A549 (cell line): ENCODE results near the gene RYR3. TPM values are rescaled to one million over a fixed set of nuclear protein-coding genes. Genes with fewer than 3 reads are reported as not detected.

Source experiments
- ATAC-seq, 2 experiments: fragments of 200-7000 bp in 1 of 2; fragments of >200 bp in 1 of 2; cut with Nextera tagmentation in 1 of 2; cut with Tn5 transposase in 1 of 2; 3 replicates each; pipeline versions ENCODE4 v1.8.0 to v1.9.1; 2018 to 2020; ENCODE audit warnings: mild to moderate bottlenecking in 1 of 2, moderate library complexity in 1 of 2
- CTCF ChIA-PET: fragments of 300-600 bp; sonication (Branson Sonifier 250); formaldehyde crosslinking; extraction: SDS; loops from one replicate; lab custom pipeline; 2021; ENCODE audit warnings: antibody characterized with exemption, inconsistent platforms; lab: Yijun Ruan, JAX
- POLR2A ChIA-PET: fragments of 350-600 bp; formaldehyde crosslinking; extraction: SDS; loops from one replicate; lab custom pipeline; 2021; ENCODE audit warnings: antibody characterized with exemption, inconsistent platforms; lab: Yijun Ruan, JAX
- DNase-seq, 2 experiments: peaks; one replicate each; pipeline versions ENCODE4 v3.0.0 to v3.0.0-alpha.2; 2011 to 2016; ENCODE audit warnings: low read depth in 1 of 2, low spot score in 1 of 2
- FAIRE-seq: peaks from 2 replicates; lab custom pipeline; 2011; peaks lifted over from hg19 to GRCh38; lab: Jason Lieb, UNC
- H3K27ac ChIP-seq, 2 experiments: fragments of >200 bp; sonication (Bioruptor Twin); formaldehyde crosslinking; 3 replicates each; pipeline ENCODE4 v1.5.1; 2016 to 2017
- H3K4me1 ChIP-seq: fragments of >200 bp; sonication (Bioruptor Twin); formaldehyde crosslinking; 3 replicates; pipeline ENCODE4 v1.6.1; 2016
- H3K4me2 ChIP-seq: fragments of >200 bp; sonication (Bioruptor Twin); formaldehyde crosslinking; 3 replicates; pipeline ENCODE4 v1.6.1; 2016
- H3K4me3 ChIP-seq: fragments of >200 bp; sonication (Bioruptor Twin); formaldehyde crosslinking; 3 replicates; pipeline ENCODE4 v1.5.1; 2016
- H3K9me3 ChIP-seq: fragments of >200 bp; sonication (Bioruptor Twin); formaldehyde crosslinking; 3 replicates; pipeline ENCODE4 v1.6.1; 2016
- CBX8 ChIP-seq: fragments of 200-600 bp; sonication (generic); IDR thresholded peaks from 2 replicates; pipeline ENCODE4 v1.6.1; 2016
- CEBPB ChIP-seq, 2 experiments: fragments of >200 bp in 1 of 2; sonication (Bioruptor Twin) in 1 of 2; formaldehyde crosslinking in 1 of 2; IDR thresholded peaks; 2 replicates each; pipeline ENCODE4 v1.6.1; 2012 to 2016
- CHD2 ChIP-seq: fragments of 150-350 bp; IDR thresholded peaks from 2 replicates; pipeline ENCODE4 v1.6.1; 2014; ENCODE audit warnings: low read length; ENCODE audit not compliant: partially characterized antibody
- CHD4 ChIP-seq: fragments of 200-600 bp; sonication (generic); IDR thresholded peaks from 2 replicates; pipeline ENCODE4 v1.6.1; 2016; ENCODE audit warnings: antibody characterized with exemption, mild to moderate bottlenecking, borderline replicate concordance
- FOXS1 ChIP-seq: fragments of 250-450 bp; sonication (Bioruptor Pico); IDR thresholded peaks from 2 replicates; pipeline ENCODE4 v1.5.0; 2020; ENCODE audit warnings: mild to moderate bottlenecking, moderate library complexity
- HOXA7 ChIP-seq: fragments of 250-450 bp; sonication (Bioruptor Pico); IDR thresholded peaks from 2 replicates; pipeline ENCODE4 v1.5.0; 2020; ENCODE audit warnings: mild to moderate bottlenecking, moderate library complexity
- HOXB5 ChIP-seq: fragments of 250-450 bp; sonication (Bioruptor Pico); IDR thresholded peaks from 2 replicates; pipeline ENCODE4 v1.5.0; 2020; ENCODE audit warnings: mild to moderate bottlenecking, moderate library complexity
- MYC ChIP-seq: IDR thresholded peaks from 2 replicates; pipeline ENCODE4 v1.6.1; 2012; ENCODE audit warnings: mild to moderate bottlenecking, inconsistent platforms, low read length, improper control_type of control experiment, borderline replicate concordance
- NFE2L2 ChIP-seq: fragments of 150-350 bp; conservative IDR thresholded peaks from 2 replicates; pipeline ENCODE4 v1.6.1; 2014; ENCODE audit warnings: low read length
- RAD21 ChIP-seq, 2 experiments: fragments of >200 bp in 1 of 2; sonication (Bioruptor Twin) in 1 of 2; formaldehyde crosslinking in 1 of 2; IDR thresholded peaks in 1 of 2; conservative IDR thresholded peaks in 1 of 2; 2 replicates in 1 of 2; 3 replicates in 1 of 2; pipeline ENCODE4 v1.6.1; 2012 to 2018; ENCODE audit warnings: inconsistent platforms in 1 of 2
- REST ChIP-seq: fragments of 200-600 bp; sonication (generic); IDR thresholded peaks from 2 replicates; pipeline ENCODE4 v1.6.1; 2016; ENCODE audit warnings: antibody characterized with exemption, mild to moderate bottlenecking, moderate library complexity
- SMC3 ChIP-seq: fragments of >200 bp; sonication (Bioruptor Twin); formaldehyde crosslinking; IDR thresholded peaks from 3 replicates; pipeline ENCODE4 v1.6.1; 2018; ENCODE audit warnings: inconsistent platforms
- TFCP2L1 ChIP-seq: fragments of 250-450 bp; sonication (Bioruptor Pico); IDR thresholded peaks from 2 replicates; pipeline ENCODE4 v1.5.0; 2021; ENCODE audit warnings: mild to moderate bottlenecking
- ZC3H11A ChIP-seq: fragments of 450-650 bp; IDR thresholded peaks from 2 replicates; pipeline ENCODE4 v1.6.1; 2014; ENCODE audit warnings: antibody characterized with exemption, mild to moderate bottlenecking
- ZSCAN20 ChIP-seq: fragments of 250-450 bp; sonication (Bioruptor Pico); IDR thresholded peaks from 2 replicates; pipeline ENCODE4 v1.8.0; 2022; ENCODE audit warnings: mild to moderate bottlenecking, moderate library complexity
- WGBS: methylation state at CpG from one replicate; pipeline ENCODE4 v1.1.6; 2017; ENCODE audit errors: missing lambda C conversion rate; 5-methylcytosine and 5-hydroxymethylcytosine counted together
- polyA plus RNA-seq, 4 experiments: library from polyadenylated mRNA; depleted of rRNA in 3 of 4; stranded (reverse); fragments of >200 nt; fragmentation: RNase III in 1 of 4; extraction: RNeasy Plus Mini Kit Qiagen cat#74134 plus additional on column Dnase treatment in 1 of 4; gene quantifications; 2 replicates in 3 of 4; 3 replicates in 1 of 4; pipeline ENCODE4 v1.2.3, GENCODE V29; 2011 to 2017
- TF ChIP-seq, protein P1 (sequence below): fragments of >200 bp; sonication (Bioruptor Twin); formaldehyde crosslinking; IDR thresholded peaks from 3 replicates; pipeline ENCODE4 v1.5.1; 2016
- TF ChIP-seq, protein P2 (sequence below): IDR thresholded peaks from 2 replicates; pipeline ENCODE4 v1.6.1; 2012
- TF ChIP-seq, protein P3 (sequence below): fragments of 250-450 bp; sonication (Bioruptor Pico); IDR thresholded peaks from 2 replicates; pipeline ENCODE4 v1.5.0; 2021; ENCODE audit warnings: mild to moderate bottlenecking, moderate library complexity, borderline replicate concordance

RYR3 gene
- polyA plus RNA-seq, 2 of the 4 experiments (the other 2 are of a cell fraction) = 0.03 TPM; not detected in 1

GRCh38 chr15:33699691-33700447 lies 389.1 kb downstream of the RYR3 start:
- Histone ChIP-seq H3K4me2 (no peak overlapping the region; the same call in 2 of the 3 replicates), H3K4me1 (no peaks in the 10 kb centered on the region), H3K9me3 (no peaks in the 10 kb centered on the region), H3K4me3 (no peak overlapping the region), H3K27ac (no peak overlapping the region)
- WGBS = 39% methylated on average over 14 of the region's 14 CpGs
- TF ChIP-seq RAD21 (conservative IDR thresholded peaks at IDR 0.05 in 1 of 2, IDR thresholded peaks at IDR 0.05 in 1 of 2) = 0 out of 5 replicates have a peak, but pooled peaks of 1 of the 2 experiments have one; percentile 14
- TF ChIP-seq ZC3H11A = no peak
- FAIRE-seq (no peak), DNase-seq (peak in 1 of 2 experiments; percentile 53), ATAC-seq (peak; percentile 43 to 64; a peak in 3 of 6 replicates)
- ChIA-PET CTCF (interaction anchor here (0.5 to 4.4 kb wide), 82 partner anchors 9 to 704 kb away, joined by 3 to 159 read pairs (median 4); partner anchors contain the start of gene RYR3), POLR2A (interaction anchor here (1.5 to 1.6 kb wide), 2 partner anchors 406 to 407 kb away, joined by 4 to 7 read pairs; no protein-coding TSS in a partner anchor)

DNA sequence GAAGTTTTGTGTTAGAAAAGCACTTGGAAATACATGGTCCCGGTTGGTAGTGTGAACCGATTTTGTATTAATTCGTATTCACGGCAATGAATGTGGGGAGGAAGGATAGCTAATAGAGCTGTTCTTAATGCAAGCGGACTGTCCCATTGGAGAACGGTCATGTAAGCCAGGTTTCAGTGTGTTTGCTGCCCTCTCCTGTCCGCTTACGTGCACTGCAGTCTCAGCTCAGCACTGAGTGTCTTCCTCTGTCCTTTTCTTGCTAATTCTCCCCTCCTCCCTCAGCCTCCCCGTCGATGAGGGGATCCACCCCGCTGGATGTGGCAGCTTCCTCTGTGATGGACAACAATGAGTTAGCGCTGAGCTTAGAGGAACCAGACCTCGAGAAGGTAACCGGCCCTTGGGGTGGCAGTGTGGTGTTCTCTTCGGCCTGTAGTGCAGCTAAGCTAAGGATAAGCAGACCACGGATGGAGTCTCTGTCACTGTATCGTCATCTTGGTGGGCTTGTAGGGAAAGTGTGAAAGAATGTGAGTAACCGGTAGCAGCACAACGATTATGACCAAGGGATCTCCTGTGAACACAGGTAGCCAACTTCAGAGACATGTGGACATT lies 390.0 kb downstream of the RYR3 start:
- Histone ChIP-seq H3K4me2 (peak overlapping the region; percentile 49), H3K9me3 (no peaks in the 10 kb centered on the region), H3K4me3 (no peak overlapping the region), H3K27ac (no peak overlapping the region), H3K4me1 (no peaks in the 10 kb centered on the region)
- ATAC-seq (peak; percentile 92 to 97), DNase-seq (peak; percentile 58 to 85), FAIRE-seq (peak; percentile 97)
- TF ChIP-seq CHD2 (no peak), SMC3 (peak; percentile 93), RAD21 (conservative IDR thresholded peaks at IDR 0.05 in 1 of 2, IDR thresholded peaks at IDR 0.05 in 1 of 2) (peak; percentile 88 to 89)
- TF ChIP-seq, protein P1, sequence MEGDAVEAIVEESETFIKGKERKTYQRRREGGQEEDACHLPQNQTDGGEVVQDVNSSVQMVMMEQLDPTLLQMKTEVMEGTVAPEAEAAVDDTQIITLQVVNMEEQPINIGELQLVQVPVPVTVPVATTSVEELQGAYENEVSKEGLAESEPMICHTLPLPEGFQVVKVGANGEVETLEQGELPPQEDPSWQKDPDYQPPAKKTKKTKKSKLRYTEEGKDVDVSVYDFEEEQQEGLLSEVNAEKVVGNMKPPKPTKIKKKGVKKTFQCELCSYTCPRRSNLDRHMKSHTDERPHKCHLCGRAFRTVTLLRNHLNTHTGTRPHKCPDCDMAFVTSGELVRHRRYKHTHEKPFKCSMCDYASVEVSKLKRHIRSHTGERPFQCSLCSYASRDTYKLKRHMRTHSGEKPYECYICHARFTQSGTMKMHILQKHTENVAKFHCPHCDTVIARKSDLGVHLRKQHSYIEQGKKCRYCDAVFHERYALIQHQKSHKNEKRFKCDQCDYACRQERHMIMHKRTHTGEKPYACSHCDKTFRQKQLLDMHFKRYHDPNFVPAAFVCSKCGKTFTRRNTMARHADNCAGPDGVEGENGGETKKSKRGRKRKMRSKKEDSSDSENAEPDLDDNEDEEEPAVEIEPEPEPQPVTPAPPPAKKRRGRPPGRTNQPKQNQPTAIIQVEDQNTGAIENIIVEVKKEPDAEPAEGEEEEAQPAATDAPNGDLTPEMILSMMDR = peak; percentile 95
- POLR2A ChIA-PET = interaction anchor here (1.5 to 1.6 kb wide), 2 partner anchors 407 to 408 kb away, joined by 4 to 7 read pairs; no protein-coding TSS in a partner anchor
- WGBS = 5% methylated on average over 19 of the region's 19 CpGs
- CTCF ChIA-PET = interaction anchor here (0.5 to 4.4 kb wide), 91 partner anchors 10 to 705 kb away, joined by 3 to 159 read pairs (median 4); partner anchors contain the start of gene RYR3

GRCh38 chr15:33701304-33701696 lies 390.5 kb downstream of the RYR3 start:
- ATAC-seq = peak; percentile 78 to 79
- CTCF ChIA-PET = interaction anchor here (0.7 to 4.4 kb wide), 65 partner anchors 9 to 705 kb away, joined by 3 to 159 read pairs (median 5); partner anchors contain the start of gene RYR3
- 37% methylated on average over 8 of the region's 8 CpGs for WGBS
- TF ChIP-seq, protein P2, sequence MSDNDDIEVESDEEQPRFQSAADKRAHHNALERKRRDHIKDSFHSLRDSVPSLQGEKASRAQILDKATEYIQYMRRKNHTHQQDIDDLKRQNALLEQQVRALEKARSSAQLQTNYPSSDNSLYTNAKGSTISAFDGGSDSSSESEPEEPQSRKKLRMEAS = no peak
- no peak for TF ChIP-seq ZC3H11A
- no peak for TF ChIP-seq HOXA7 (CRISPR knock-in tag)
- TF ChIP-seq CEBPB (IDR thresholded peaks at IDR 0.05) = no peak
- TF ChIP-seq TFCP2L1 = no peak
- TF ChIP-seq, all 56 proteins: peak for 0
- Histone ChIP-seq H3K4me2 (peak overlapping the region; percentile 49; the same call in 2 of the 3 replicates), H3K4me1 (no peaks in the 10 kb centered on the region), H3K9me3 (no peaks in the 10 kb centered on the region), H3K4me3 (no peak overlapping the region), H3K27ac (no peak overlapping the region)
- FAIRE-seq (no peak), DNase-seq (peak in 1 of 2 experiments; percentile 22)
- POLR2A ChIA-PET = interaction anchor here (1.5 to 1.6 kb wide), 2 partner anchors 408 to 409 kb away, joined by 4 to 7 read pairs; no protein-coding TSS in a partner anchor

DNA sequence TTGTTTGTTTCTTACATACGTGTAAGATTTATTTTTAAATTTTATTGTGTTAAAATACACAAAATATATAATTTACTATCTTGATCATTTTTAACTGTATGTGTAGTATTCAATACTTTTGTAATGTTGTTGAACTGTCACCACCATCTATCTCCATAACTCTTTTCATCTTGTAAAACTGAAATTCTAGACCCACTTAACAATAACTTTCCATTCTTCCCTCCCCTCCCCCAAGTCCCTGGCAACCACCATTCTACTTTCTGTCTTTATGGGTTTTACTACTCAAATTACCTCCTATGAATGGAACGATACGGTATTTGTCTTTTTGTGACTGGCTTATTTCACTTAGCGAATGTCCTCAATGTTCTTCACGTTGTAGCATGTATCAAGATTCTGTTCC lies 395.4 kb downstream of the RYR3 start:
- 0 out of 3 replicates have a peak, but pooled peaks cover 3% of the 10 kb centered on the region for H3K9me3 ChIP-seq
- no peaks in the 10 kb centered on the region for H3K4me1 ChIP-seq
- ChIA-PET POLR2A (no interaction called here), CTCF (interaction anchor here (0.9 to 3.5 kb wide), 6 partner anchors 10 to 413 kb away, joined by 3 to 23 read pairs (median 4); no protein-coding TSS in a partner anchor)
- DNase-seq (no peak), ATAC-seq (no peak), FAIRE-seq (no peak)
- no peak overlapping the region for H3K4me2 ChIP-seq
- H3K4me3 ChIP-seq = no peak overlapping the region
- no peak overlapping the region for H3K27ac ChIP-seq
- 66% methylated on average over 5 of the region's 5 CpGs for WGBS
- no peak for TF ChIP-seq ZSCAN20 (CRISPR knock-in tag)
- TF ChIP-seq FOXS1 (CRISPR knock-in tag) = no peak
- no peak for TF ChIP-seq MYC
- TF ChIP-seq HOXB5 = no peak
- no peak for TF ChIP-seq REST
- no peak for TF ChIP-seq CHD4
- TF ChIP-seq, protein P3, sequence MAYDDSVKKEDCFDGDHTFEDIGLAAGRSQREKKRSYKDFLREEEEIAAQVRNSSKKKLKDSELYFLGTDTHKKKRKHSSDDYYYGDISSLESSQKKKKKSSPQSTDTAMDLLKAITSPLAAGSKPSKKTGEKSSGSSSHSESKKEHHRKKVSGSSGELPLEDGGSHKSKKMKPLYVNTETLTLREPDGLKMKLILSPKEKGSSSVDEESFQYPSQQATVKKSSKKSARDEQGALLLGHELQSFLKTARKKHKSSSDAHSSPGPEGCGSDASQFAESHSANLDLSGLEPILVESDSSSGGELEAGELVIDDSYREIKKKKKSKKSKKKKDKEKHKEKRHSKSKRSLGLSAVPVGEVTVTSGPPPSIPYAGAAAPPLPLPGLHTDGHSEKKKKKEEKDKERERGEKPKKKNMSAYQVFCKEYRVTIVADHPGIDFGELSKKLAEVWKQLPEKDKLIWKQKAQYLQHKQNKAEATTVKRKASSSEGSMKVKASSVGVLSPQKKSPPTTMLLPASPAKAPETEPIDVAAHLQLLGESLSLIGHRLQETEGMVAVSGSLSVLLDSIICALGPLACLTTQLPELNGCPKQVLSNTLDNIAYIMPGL (CRISPR knock-in tag) = no peak
- no peak for TF ChIP-seq CBX8
- TF ChIP-seq NFE2L2 = no peak
